DMS114 treated with DMSO at 0.1 percent for 48 hours (cell line): Measurements from ENCODE around the gene AGTRAP.

ENCODE experiments used
- DNase-seq: peaks from one replicate; lab custom pipeline; 2025; ENCODE audit not compliant: unreplicated experiment; lab: John Stamatoyannopoulos, UW

Gene AGTRAP

GRCh38 chr1:11735854-11736745 lies at the start of gene AGTRAP:
AGTRAP (plus strand) TSS chr1:11736136; CDS start chr1:11736209, 73 bp downstream.
- DNase-seq = peak; percentile 74

GRCh38 chr1:11688506-11688905 lies 47.4 kb upstream of the AGTRAP start:
- no peak for DNase-seq

GRCh38 chr1:11690397-11691301 lies 45.3 kb upstream of the AGTRAP start:
- DNase-seq = no peak

DNA sequence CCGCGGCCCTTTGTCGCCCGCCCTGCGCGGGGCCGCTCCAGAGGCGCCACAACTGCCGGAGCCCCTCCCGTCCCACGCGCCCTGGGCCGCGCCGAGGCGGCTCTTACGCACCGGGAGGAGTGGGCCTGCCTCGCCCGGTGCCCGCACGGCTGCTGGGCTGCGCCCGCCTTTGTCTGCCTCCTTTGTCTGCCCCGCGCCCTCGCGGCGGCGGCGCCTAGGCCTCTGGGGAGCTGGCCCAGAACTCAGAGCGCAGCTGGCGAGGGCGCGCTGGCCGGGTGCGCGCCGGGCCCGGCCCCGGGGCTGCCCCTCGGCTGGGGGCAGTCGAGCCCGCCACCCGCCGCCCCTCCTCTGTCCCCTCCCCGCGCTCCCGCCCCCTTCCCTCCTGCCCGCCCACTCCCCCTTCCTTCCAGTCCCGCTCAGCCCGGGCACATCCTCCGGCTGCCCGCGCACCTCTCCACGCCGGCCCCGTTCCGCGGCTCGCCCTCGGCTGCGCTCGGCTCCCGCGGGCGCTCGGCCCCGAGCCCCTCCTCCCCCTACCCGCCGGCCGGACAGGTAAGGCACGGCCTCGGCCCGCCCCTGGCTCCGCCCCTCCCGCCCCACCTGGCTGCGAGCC lies 44.5 kb upstream of the AGTRAP start, which contains the start of gene DRAXIN:
DRAXIN (plus strand) TSS at position 409 of the 613 bp plus-strand sequence. CDS start 14,549 bp downstream, outside the sequence.
- DNase-seq = no peak

GRCh38 chr1:11691928-11692711 lies 43.8 kb upstream of the AGTRAP start:
- no peak for DNase-seq

GRCh38 chr1:11693024-11693590 lies 42.8 kb upstream of the AGTRAP start:
- no peak for DNase-seq

GRCh38 chr1:11693917-11694316 lies 42.0 kb upstream of the AGTRAP start:
- no peak for DNase-seq

DNA sequence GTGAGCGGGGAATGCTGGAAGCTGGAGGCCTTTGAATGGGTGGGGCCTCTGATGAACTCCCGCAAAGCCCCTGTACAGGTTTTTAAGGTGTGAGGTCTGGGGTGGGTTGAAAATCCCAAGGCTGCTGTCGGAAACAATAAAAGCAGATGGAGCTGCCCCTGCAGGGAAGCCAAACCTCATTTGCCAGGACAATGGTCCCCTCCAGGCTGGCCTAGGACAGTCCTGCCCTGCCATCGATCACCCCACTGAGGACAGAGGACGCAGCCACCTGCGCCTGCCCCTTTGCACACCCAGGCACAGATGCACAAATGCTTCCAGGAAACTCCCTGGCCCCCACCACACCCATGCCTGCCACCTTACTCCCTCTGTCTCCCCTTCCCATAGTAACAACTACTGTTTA lies 40.1 kb upstream of the AGTRAP start:
- no peak for DNase-seq

GRCh38 chr1:11697188-11697892 lies 38.6 kb upstream of the AGTRAP start:
- DNase-seq = no peak

DNA sequence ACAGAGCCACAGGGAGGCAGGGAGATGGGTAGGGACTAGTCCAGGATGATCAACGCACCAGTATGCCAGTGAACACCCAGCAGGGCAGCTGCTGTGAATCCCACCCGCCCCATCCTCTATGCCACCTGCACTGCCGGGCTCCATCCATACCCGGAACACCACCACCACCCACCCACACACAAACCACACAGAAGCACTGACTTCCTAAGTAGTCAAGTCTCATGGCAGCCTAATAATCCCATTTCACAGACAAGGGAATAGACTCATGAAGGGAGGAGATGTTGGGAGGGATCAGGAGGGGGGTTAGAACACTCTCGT lies 38.1 kb upstream of the AGTRAP start:
- DNase-seq = no peak

GRCh38 chr1:11700601-11701467 lies 35.1 kb upstream of the AGTRAP start:
- DNase-seq = no peak

DNA sequence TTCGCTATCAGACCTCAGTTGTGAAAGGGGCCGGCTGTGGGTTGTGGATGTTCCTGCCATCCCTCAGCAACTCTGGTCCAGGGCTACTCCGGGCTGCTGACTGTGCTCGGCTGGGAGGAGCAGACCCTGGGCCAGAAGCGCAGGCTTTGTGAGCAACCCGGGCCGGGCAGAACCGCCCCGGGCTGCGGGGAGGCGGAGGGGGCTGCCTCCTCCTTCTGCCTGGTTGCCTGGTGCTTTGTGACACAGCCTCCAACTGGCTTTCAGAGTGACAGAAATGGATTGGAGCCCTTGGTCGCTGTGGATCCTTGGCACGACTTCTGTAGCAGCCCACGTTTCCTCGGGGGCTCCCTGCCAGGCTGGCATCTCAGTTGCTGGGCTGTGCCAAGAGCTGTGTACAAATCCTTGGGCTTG lies 34.4 kb upstream of the AGTRAP start:
- no peak for DNase-seq

GRCh38 chr1:11701981-11702803 lies 33.7 kb upstream of the AGTRAP start:
- no peak for DNase-seq

- DNase-seq = no peak
Measured at GRCh38 chr1:11703357-11704193, 32.4 kb upstream of the AGTRAP start.

GRCh38 chr1:11704194-11704529 lies 31.8 kb upstream of the AGTRAP start:
- DNase-seq = no peak

- DNase-seq = no peak
Measured at GRCh38 chr1:11704691-11705475, 31.1 kb upstream of the AGTRAP start.
